ENCODE data around the gene TEAD1.

GRCh38 chr11:12682737-12683500, 8.7 kb downstream of the TEAD1 start:
- TF ChIP-seq CTCF (IDR thresholded peaks at IDR 0.05; ENCODE audit: low read length) (no peak), EZH2phosphoT487 (IDR thresholded peaks at IDR 0.05; ENCODE audit: low read length) (no peak)
